CD4-positive, alpha-beta T cell treated with Interferon alpha-2 for 1 hour (primary cell): Measurements from ENCODE around the gene OAS3.
"Not testable (repeated sequence)": the region's sequence is repeated elsewhere in the genome, so short reads cannot be mapped to it uniquely, and the experiment has no call there.

ENCODE experiments used
- DNase-seq, 2 donors: peaks; one replicate each; pipeline ENCODE4 v3.0.0-alpha.2; 2020 to 2022

OAS3 gene

GRCh38 chr12:112988224-112988623, 50.0 kb downstream of the OAS3 start:
- peak; percentile 26 to 54 for DNase-seq

- DNase-seq = not testable (repeated sequence)
These were observed 50.6 kb downstream of the OAS3 start for GRCh38 chr12:112988823-112989385.

- DNase-seq = no peak
These were observed 51.5 kb downstream of the OAS3 start for GRCh38 chr12:112989806-112990205.

GRCh38 chr12:112992541-112993398, 54.5 kb downstream of the OAS3 start:
- peak; percentile 74 to 78 for DNase-seq

GRCh38 chr12:112995008-112995407, 56.7 kb downstream of the OAS3 start:
- DNase-seq = no peak

- no peak for DNase-seq
These were observed 58.2 kb downstream of the OAS3 start for GRCh38 chr12:112996501-112996900.

GRCh38 chr12:112997506-112997905, 59.2 kb downstream of the OAS3 start:
- no peak for DNase-seq

GRCh38 chr12:112998987-112999767, 60.9 kb downstream of the OAS3 start:
- peak in 1 of 2 donors; percentile 26 for DNase-seq

GRCh38 chr12:113000433-113000832, 62.2 kb downstream of the OAS3 start:
- DNase-seq = no peak

- no peak for DNase-seq
These were observed 63.9 kb downstream of the OAS3 start for GRCh38 chr12:113002155-113002554.

- DNase-seq = no peak
These were observed 64.4 kb downstream of the OAS3 start for GRCh38 chr12:113002676-113003075.

- DNase-seq = no peak
These were observed 65.4 kb downstream of the OAS3 start for GRCh38 chr12:113003636-113004035.

GRCh38 chr12:113005762-113006161, 67.5 kb downstream of the OAS3 start:
- DNase-seq = no peak

GRCh38 chr12:113006206-113006605, 67.9 kb downstream of the OAS3 start:
- no peak for DNase-seq

GRCh38 chr12:113006641-113007040, 68.4 kb downstream of the OAS3 start:
- no peak for DNase-seq

GRCh38 chr12:113007166-113007565, 68.9 kb downstream of the OAS3 start:
- no peak for DNase-seq

GRCh38 chr12:113010701-113011100, 72.4 kb downstream of the OAS3 start:
- no peak for DNase-seq

GRCh38 chr12:113014565-113014964, 76.3 kb downstream of the OAS3 start:
- DNase-seq = no peak

- DNase-seq = no peak
These were observed 78.5 kb downstream of the OAS3 start for GRCh38 chr12:113016796-113017195.

GRCh38 chr12:113019025-113019424, 80.8 kb downstream of the OAS3 start:
- no peak for DNase-seq

GRCh38 chr12:113021500-113021899, 83.2 kb downstream of the OAS3 start:
- DNase-seq = no peak
